Measurements from ENCODE around the gene RNF181.
"Not testable (repeated sequence)": the region's sequence is repeated elsewhere in the genome, so short reads cannot be mapped to it uniquely, and the experiment has no call there.

RNF181 gene

DNA sequence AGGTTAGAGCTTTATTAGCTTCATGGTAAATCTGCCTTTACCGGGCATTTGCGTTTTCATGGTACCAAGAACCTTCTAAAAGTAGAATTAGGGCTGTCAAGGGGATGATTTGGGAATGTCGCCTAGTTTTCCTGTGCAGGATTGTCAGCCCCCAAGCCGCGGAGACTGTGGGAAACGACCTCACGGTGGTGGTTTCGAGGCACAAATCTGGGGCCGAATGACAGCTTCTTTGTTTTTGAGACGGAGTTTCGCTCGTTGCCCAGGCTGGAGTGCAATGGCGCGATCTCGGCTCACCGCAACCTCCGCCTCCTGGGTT, 19.8 kb downstream of the RNF181 start:
- DNase-seq = no peak

- not testable (repeated sequence) for DNase-seq
These were observed 22.2 kb downstream of the RNF181 start for GRCh38 chr2:85617723-85618122.

GRCh38 chr2:85619617-85620016, 24.1 kb downstream of the RNF181 start:
- DNase-seq = no peak

DNA sequence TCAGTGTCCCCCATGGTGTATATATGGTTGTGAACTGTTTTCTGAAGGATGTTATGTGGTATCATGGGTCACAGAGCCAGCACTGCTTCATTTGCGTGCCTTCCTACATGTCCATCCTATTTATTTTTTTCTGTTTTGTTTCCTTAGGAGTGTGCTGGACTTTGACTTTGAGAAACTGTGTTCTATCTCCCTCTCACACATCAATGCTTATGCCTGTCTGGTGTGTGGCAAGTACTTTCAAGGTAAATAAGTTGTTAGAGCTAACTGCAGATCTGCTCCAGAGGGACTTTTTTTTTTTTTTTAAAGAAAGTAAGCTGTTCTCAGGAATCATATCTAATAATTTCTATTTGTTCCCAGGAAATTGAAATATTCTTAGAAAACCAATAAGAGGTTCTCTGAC, 25.8 kb downstream of the RNF181 start:
- DNase-seq = no peak

GRCh38 chr2:85623991-85624390, 28.4 kb downstream of the RNF181 start:
- DNase-seq = no peak

DNA sequence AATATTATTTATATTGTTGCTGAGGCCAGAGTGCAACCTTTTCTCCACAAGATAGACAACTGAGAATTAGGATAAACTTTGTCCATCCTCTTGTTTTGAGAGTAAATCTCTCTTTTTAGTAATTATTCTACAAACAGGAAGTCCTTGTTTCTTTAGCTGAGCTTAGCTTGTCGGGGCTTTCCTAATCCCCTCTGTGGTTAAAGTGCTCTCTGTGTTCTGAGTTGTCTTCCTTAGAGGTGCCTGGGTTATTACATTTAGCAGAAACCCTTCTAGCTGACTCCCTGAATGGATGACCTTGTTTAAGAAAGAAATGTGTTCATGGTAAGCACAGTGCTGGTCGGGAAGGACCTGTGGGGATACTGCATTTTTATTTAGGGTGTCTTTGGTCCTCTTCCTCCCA, 33.1 kb downstream of the RNF181 start:
- DNase-seq = peak; percentile 73

DNA sequence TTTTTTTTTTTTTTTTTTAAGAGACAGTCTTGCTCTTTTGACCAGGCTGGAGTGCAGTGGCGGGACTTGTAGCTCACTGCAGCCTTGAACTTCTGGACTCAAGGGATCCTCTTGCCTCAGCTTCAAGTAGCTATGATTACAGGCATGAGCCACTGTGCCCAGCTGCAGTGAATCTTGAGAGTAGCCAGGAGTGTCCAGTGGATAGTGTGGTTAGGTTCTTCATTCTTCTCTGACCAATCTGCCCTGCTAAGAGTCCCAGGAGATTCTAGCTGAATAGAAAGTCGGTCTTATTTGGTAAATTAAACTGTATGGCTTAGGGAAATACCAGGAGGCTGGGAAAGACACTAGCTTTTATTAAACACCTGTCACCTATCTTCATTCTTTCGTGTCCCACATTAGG, 35.8 kb downstream of the RNF181 start:
- DNase-seq = no peak

DNA sequence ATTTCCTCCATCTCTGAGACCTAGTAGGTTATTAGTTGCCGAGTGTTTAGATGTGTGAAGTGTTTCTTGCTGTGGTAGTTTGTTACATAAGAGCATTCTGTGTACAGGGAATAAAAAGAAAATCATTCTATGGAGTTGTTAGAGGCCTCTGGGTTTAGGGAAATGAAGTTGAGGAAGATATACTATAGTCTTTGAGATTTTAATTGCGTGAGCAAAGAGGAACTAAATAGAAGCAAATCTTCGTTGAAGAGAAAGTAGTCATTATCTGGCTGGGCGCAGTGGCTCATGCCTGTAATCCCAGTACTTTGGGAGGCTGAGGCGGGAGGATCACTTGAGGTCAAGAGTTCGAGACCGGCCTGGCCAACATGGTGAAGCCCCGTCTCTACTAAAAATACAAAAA, 39.5 kb downstream of the RNF181 start:
- DNase-seq = peak; percentile 63

GRCh38 chr2:85635636-85636035, 40.1 kb downstream of the RNF181 start:
- DNase-seq = no peak

- DNase-seq = no peak
These were observed 47.2 kb downstream of the RNF181 start for GRCh38 chr2:85642725-85643124.

DNA sequence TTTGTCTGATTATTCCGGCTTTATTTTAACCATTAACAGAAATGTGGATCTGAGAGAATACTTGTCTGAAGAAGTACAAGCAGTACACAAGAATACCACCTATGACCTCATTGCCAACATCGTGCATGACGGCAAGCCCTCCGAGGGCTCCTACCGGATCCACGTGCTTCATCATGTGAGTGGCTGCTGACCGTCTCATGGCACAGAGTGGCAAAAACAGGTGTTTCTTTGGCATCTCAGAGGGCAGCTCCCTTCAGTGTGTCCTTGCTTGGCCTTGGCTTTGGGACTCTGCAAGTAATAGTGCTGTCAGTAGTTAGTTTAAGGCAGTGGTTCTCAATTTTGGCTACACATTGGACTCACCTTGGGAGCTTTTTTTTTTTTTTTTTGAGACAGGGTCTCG, 49.4 kb downstream of the RNF181 start:
- no peak for DNase-seq

- no peak for DNase-seq
These were observed 50.6 kb downstream of the RNF181 start for GRCh38 chr2:85646166-85646565.

Data from MV-4-11 (cell line).